GDM1 (cell line): ENCODE results near the gene ARL13B.
"Not testable (repeated sequence)": the region's sequence is repeated elsewhere in the genome, so short reads cannot be mapped to it uniquely, and the experiment has no call there.

Experiments
- DNase-seq: peaks from one replicate; lab custom pipeline; 2025; lab: John Stamatoyannopoulos, UW

Gene ARL13B

GRCh38 chr3:94063496-94064119 lies 83.7 kb downstream of the ARL13B start:
- no peak for DNase-seq

DNA sequence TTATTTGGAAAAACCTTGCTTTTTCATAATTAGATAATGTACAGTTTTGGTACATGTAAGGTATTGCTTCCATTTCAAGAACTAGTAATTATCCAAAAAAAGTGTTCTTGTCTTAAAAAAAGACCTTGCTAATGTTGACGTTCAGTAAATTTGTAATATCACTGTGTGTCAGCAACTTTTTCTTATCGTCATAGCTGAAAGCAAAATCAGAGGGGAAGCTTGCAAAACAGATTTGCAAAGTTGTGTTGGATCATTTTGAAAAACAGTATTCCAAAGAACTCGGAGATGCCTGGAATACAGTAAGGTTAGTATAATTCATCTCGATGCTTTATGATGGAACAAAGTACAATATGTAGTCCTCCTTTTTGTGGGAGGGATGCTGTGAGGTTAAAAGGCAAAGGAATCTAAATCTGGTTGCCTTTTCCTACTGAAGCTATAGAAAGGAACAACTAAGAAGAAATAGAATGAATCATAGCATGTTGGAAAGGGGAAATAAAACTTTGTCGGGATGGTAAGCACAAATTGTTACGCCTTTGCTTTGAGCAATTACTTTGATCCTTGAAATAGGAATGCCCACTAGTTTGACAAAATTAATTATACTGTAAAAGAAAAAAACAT lies 84.4 kb downstream of the ARL13B start:
- no peak for DNase-seq

GRCh38 chr3:94065122-94065521 lies 85.2 kb downstream of the ARL13B start:
- DNase-seq: no peak

DNA sequence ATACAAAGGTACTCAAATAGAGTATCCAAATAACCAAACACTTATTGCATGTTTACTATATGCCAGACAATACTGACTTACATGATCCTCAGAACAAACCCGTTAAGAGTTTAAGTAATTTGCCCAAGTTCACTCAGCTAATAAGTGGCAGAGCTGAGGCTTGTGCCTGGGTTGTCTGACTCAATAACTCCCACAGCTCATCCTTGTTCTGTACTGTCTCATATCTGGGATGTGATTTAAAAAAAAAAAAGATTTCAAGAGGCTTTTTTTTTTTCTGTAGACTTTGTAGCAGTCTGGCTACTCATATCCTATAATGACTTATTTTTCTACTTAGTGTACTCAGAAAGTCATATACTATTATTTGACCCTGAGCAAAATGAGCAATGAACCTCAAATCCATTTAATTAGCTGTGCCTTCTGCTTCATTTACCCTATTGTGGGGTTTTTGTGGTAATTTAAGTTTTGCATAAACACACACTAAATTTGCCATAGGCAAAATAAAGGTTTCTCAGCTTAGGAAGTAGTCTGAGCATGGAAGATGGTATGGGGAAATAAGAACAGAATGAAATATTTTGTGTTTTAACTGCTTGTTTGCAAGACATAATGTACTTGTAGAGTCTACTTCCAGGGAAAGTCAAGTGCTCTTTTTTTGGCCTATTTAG lies 86.0 kb downstream of the ARL13B start:
- no peak for DNase-seq

DNA sequence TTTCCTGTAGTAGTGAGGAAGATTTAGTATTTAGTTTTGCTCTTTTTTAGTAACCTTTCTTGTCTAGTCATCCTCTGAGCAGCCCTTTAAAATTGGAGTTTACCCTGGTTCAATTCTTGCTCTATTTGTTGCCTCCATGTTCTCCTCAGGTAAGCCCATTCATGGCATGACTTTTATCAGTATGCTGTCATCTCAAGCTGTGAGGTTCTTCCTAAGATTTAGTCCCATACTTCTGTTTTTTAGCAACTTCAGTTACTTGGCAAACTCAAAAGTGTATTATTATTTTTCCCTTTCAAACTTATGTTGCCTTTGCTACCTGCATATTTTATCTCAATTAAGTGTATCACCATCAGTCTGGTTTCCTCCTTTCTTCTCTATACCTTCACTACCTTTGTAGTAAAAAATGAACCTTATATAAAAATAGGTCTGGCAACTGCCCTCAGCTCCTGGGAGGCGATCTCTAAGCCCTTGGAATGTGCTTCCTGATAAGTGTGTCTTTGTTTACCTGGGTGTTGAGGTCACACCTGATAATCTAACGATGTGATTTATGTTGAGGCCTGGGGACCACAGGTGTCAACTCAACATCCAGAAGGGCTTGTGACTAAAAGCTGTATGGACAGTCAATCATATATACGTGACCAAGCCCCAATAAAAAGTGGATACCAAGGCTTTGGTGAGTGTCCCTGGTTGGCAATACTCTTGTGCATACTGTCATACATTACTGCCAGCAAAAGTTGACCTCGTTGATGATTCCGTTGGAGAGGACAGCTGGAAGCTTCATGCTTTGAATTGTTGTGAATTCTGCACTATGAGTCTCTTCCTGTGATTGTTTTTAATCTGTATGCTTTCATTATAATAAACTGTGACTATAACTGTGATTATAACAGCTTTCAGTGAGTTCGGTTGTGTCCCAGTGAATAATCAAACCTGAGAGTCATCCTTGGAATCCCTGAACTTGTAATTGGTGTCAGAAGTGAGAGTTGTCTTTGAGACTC lies 86.8 kb downstream of the ARL13B start:
- DNase-seq: no peak

DNA sequence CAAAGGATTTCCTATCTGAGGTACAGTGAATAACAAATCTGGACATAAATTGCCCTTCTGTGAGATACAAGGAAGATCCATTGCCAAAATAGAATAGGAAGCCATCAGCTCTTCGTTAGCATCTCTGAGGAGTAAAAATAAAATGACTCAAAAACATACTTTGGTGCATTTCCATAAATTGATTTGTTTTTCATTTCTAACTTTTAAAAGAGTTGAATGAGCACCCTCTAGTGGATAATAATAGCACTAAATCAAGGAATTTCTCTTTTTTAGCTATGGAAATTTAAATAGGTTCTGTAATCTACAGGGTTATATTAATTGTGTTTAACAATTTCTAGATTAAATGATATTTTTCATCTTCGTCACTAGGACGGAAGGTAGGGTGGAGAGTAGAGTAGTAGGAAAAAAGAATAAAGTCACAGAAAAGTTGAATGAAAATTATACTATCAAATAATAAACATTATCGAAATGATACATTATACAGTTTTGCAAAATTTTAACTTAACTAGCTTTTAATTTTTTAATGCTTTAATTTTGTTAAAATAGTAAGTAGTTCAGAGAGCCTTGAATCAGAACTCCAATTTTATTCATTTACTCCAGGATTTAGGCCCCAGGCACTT lies 89.3 kb downstream of the ARL13B start:
- DNase-seq: no peak

DNA sequence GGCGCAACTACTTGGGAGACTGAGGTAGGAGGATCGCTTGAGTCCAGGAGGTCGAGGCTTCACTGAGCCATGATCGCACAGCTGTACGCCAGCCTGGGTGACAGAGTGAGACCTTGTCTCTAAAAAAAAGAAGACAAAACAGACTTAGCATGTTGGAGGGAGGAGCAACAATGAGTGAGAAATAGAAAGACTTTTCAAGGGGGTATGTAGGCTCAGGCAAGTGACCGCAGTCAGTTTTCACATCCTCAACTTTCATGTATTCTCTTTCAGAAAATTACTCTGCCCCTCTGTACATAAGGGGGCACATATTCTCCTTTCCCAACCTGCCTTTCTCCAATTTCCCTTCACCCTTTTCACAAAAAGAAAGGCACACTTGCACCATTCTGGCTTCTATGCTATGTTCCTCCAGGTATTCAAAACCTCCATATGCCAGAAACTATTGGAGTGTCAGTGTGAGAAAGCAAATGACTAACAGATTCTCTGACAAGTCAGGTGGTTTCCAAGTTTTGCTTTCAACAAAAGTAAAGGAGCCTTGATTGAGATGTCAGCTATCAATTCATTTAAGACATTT lies 90.5 kb downstream of the ARL13B start:
- DNase-seq: no peak

DNA sequence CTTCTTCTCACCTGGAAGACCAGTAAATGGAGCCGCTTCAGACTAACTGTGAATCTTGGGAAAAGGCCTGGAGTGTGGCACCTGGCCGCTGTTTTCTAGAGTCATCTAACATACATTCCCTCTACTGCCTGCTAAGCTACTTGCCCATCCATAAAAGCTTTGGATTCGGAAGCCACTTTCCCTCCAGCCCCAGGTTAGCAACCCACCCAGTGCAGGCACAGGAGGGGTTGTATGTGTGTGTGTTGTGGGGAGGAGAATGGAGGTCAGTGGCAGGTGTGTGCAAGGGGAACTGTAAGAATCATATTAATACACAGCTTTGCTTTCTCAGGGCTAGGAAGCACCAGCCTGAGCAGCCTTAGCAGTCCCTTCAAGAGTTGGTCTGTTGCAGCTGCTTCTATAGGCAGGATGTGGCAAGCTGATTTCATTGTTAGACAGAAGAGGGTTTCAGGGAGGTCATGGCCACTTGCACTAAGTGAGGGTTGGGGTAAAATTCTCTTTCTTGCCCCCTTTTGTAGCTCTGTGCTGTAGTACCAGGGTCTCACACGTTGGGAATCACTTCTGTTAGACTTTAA lies 91.8 kb downstream of the ARL13B start:
- DNase-seq: no peak

DNA sequence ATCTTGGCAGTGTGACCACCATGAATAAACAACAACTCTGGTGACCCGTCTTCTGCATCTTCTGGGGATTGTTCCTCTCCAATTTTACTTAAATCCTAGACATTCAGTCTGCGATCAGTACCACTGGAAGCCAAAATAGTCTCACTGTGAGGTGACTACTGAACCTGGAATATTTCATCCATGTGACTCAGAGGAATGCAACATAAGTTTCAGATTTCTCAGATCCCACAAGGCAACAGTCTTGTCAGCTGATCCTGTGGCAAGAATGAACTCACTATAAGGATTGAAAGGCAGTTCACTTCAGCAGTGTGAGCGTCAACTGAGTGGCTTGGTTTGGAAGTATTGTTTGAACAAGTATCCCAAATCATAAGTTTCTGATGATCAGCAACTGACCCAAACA lies 96.1 kb downstream of the ARL13B start:
- no peak for DNase-seq

- not testable (repeated sequence) for DNase-seq
Observed at GRCh38 chr3:94080552-94080951, 100.6 kb downstream of the ARL13B start.

DNA sequence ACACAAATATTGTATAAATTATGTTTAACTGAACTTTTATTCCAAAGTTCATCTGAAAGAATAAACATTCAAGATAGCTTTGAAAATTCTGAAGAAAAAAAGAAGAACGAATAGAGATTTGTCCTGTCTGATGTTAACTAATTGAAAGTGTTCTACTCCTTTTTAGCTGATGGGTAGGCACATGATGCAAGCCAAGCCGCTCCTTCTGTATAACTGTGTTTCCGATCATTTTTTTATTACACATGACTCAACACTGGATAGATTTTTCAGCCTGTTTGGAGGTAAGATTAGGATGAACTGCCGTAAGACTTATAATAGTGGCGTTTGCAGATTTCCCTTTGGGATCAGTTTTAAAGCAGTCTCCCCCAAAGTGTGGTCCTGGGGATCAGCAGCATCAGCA lies 101.9 kb downstream of the ARL13B start:
- no peak for DNase-seq

- DNase-seq: no peak
Observed at GRCh38 chr3:94082391-94082937, 102.5 kb downstream of the ARL13B start.

DNA sequence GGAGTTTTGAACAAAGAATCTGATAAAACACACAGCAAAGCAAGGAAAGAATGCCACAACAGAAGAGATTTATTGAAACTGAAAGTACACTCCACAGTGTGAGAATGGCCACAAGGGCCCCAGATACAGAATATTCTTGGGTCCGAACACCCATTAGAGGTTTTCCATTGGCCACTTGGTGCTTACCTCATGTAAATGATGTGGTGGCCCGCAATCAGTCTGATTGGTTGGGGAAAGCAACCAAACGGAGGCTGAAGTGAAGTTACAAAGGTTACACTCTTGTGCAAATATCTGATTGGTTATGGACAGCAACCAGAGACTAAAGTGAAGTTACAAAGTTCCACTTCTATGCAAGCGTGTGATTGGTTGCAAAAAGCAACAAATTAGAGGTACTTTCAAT lies 103.3 kb downstream of the ARL13B start:
- no peak for DNase-seq

- DNase-seq: no peak
Observed at GRCh38 chr3:94089126-94089525, 109.2 kb downstream of the ARL13B start.

DNA sequence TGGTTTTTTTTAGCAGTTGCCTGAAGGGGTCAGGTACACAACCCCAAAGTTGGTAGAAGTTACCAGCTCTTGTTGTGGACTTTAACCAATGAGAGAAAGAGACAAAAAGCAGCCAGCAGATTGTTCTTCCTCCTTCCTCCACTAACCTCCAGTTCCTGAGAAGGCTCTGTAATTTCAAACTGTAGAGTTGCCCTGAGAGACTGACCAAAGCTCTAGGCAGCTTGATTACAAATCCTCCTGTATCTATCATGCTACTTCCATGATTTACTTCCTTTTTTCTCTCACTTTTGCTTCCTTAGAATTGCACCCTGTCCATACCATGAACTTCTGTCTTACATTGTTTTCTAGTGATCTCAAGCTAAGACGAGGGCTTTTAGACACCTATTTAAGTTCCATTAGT lies 112.1 kb downstream of the ARL13B start:
- no peak for DNase-seq

DNA sequence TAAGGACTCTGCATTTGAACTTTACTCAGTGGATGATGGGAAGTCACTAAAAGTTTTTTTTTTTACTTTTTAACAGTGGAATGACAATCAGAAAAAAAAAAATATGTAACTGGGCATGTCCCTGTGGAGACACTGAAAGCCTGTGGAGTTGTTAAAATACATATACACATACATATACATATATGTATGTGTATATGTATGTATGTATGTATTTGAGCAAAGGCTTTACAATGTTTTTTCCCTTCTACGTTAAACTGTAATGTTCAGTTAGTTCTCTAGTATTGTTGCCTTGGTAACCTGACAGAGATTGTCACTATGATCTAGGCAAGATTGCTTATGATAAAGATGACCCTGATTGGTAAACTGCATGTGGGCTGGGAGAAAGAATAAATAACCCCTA lies 113.2 kb downstream of the ARL13B start:
- DNase-seq: no peak

DNA sequence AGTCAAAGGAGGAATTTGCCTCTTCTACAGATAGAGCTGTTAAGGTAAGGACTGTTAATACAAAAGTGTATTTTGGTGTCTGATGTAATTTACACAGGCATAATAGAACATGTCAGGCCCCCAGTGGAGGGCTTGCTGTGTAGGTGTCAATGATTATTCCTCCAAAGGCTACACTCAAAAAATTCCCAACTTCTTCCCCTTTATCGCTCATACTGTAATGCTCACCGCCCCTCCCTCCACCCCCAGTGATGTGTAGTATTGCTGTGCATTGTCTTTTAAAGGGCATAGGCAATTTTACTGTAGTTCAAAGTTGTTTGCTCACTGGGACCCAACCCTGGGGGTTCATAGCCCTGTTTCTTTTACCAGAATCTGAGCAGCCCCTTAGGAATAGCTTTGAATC lies 115.2 kb downstream of the ARL13B start:
- DNase-seq: no peak

GRCh38 chr3:94098452-94098851 lies 118.5 kb downstream of the ARL13B start:
- DNase-seq: no peak

DNA sequence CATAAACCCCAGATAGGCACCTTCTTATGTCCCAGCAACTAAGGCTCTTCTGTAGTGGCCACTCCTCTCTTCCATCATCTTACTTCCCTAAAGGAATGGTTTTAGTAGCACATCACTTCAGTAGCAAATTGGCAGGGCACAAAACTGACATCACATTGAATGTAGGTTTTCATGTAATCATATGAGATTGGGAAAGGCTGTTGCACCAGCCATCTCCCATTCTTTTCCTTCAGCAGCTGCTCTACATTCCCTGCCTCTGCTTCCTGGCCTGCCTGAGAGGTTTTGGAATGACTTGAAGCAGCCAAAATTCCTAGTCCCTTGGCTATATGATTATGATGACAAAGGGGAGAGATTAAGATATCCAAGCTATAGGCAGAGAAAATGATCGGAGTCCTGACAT lies 119.4 kb downstream of the ARL13B start:
- no peak for DNase-seq

GRCh38 chr3:94101860-94102259 lies 121.9 kb downstream of the ARL13B start:
- DNase-seq: no peak
